HG03521 (cell line): ENCODE measurements around the gene C8A.

Experiments used
- ATAC-seq: cut with Tn5 transposase; IDR thresholded peaks from one replicate; pipeline ENCODE4 v1.9.1; 2021; ENCODE audit warnings: mild to moderate bottlenecking, moderate library complexity; ENCODE audit not compliant: unreplicated experiment

The C8A gene

DNA sequence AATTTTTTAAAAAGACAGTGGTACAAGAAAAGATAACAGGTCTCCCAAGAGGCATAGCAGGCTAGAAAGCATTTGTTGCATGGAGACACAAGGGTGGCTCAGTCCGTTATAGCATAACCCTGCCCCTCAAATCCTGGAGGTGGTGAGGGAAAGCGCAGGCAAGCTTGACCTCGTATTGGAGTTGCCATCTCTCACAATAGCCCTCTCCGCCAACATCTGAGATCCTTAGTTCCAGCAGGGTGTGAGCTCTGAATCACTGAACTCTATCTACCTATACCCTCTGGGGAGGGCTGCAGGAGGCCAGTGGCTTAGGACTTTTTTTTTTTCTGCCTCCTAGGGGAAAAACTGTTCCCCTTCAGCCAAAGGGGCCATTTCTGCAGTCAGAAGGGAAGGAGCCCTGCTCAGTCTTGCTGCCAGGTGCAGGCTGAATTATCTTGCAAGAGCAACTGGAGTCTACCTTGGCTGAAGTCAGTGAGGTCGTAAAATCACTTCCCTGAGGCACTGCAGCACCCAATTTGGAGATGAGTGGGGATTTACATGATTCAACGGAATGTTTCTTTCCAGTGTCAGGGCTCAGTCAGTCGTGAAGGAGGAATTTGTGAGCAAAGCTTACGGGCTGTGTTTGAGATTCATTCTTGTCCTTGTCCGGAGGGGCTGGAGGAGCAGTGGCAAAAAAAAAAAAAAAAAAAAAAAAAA lies 17.2 kb upstream of the C8A start:
- no peak for ATAC-seq

- no peak for ATAC-seq
Observed at GRCh38 chr1:56838759-56839158, 15.8 kb upstream of the C8A start.

GRCh38 chr1:56843544-56843943 lies 11.1 kb upstream of the C8A start:
- ATAC-seq: no peak

- no peak for ATAC-seq
Observed at GRCh38 chr1:56844545-56845136, 10.0 kb upstream of the C8A start.

GRCh38 chr1:56845343-56845742 lies 9.3 kb upstream of the C8A start:
- ATAC-seq: no peak

DNA sequence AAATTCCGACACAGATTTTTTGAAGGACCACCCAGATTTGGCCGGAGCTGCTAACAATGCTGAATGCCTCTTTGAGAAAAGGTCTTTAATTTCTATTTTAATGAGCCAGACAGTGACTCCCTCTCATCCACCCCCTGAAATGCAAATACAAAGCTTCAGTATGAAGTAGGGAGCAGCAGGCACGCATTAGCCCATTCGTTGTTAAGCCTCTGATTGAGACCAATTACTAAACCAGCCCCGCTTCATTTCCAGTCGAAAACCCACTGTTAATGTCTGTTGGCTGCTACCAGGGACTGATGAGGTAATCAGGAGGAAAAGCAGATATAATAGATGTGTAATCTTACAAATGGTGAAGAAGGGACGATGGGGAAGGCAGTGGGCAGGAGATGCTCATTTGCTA lies 4.8 kb upstream of the C8A start:
- ATAC-seq: no peak

DNA sequence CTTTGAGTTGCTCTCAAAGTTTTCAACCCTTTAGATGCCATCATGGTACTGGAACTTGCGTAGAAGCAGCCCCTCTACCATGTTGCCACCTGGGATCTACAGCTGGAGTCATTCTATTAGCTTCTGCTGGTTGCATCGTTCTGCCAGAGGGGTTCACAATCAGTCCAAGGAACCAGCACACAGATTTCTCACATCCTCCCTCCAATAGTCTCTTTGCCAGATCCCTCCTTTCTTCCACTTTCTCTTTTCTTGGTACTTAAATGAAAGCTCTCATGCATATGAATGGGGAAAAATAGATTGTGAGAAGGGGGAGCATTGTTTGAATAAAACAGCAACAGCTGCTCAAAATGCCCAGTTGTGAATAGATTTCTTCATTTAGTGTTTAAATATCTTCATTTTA lies 4.2 kb upstream of the C8A start:
- ATAC-seq: no peak

DNA sequence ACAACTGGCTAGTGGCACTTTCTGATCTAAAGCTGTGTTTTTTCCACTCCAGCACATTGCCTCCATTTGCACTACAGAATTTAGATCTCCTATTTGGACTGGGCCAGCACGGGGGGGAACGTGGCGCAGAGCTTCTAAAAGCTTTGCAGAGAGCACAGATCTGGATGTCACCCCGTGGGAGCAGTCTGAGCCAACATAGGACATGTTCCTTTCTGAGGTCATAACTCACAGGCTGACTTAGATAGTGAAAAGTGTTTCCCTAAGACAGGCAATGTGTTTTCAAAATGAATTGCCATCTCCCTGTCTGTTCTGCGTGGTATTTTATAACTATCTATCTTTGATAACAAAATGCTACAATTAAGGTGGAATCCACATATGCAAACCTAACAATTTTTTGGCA lies 3.7 kb upstream of the C8A start:
- no peak for ATAC-seq

DNA sequence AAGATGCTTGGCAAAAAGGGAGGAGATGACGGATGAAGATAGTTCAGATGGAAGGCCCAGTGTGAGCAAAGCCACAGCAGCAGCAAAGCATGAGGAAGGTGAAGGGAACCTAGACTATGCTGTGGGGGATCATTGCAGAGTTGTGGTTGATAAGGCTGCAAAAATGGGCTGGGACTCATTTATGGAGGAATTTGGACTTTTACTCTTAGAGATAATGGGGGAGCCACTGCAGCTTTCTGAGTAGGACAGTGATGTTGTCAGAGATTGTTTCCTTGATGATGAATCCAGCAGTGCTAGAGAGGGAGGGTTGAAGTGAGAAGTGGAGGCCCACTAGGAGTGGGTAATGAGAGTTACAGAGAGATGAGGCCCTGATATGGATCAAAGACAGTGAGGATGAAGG lies 2.1 kb upstream of the C8A start:
- no peak for ATAC-seq

DNA sequence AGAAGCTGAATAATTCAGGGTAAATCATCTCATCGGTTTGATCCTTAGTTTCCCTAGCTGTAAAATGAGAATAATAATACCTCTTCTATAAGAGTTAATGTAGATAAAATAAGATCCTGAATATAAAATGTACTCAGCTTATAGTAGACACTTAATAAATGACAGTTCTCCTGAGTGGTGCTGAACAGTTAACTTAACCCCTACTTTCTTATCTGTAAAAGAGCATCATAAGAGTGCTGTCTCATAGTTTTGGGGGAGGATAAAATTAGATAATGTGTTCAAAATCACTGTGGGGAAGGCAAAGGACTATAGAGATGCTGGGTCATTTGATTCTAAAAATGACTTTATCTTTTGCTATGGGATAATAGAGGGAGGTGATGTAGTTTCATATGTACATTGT lies 593 bp downstream of the C8A start:
- ATAC-seq: no peak

GRCh38 chr1:56856186-56856585 lies 1.6 kb downstream of the C8A start:
- ATAC-seq: no peak

GRCh38 chr1:56859287-56859686 lies 4.7 kb downstream of the C8A start:
- no peak for ATAC-seq

DNA sequence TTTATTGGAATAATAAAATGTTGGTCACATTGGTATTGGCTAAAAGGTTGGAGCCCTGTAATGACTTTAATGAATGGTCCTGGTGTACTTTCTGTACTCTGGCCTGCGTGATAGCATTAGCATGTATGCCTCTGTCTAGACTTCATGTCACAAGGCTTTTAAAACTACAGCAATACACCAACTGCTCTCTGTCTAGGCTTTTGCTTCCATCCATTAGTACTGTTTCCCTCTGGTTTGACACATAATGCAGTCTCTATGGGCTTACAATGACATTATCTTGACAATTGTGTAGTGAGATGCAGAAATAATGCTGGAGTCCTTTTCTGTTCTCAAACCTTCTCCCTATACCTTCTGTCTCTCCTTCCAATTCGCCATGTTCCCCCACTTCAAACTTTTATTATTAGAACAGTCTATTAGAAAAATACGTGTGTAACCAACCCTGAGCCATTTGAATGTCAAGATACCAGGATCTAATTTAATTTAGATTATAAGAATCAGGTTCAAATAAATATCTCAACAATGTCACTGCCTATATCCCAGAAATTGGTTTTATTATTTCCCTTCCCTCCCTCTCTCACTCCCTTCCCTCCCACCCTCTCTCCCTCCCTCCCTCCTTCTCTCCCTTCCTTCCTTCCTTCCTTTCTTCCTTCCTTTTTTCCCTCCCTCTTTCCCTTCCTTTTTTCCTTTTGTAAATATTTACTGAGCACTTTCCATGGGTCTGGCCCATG lies 8.8 kb downstream of the C8A start:
- ATAC-seq: no peak

- ATAC-seq: no peak
Observed at GRCh38 chr1:56864430-56864829, 9.8 kb downstream of the C8A start.

DNA sequence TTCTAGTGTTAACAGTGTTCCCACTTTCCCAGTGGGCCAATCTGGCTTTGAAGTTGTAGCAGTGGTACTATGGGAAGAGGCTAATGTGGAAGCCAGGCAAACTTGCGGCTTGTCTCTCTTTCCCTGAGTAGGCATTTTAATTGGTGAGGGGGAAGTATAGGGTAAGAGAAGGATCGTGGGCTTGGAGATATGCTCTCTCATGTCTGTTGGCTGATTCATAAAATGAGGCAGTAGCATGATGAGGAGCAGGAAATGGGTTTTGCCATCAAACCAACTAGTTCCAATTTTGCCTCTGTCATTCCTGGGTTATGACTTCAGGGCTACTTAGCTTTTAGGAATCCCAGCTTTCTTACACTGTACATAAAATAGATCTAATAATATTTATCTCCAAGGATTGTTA lies 12.1 kb downstream of the C8A start:
- no peak for ATAC-seq

- ATAC-seq: no peak
Observed at GRCh38 chr1:56867491-56867890, 12.9 kb downstream of the C8A start.

DNA sequence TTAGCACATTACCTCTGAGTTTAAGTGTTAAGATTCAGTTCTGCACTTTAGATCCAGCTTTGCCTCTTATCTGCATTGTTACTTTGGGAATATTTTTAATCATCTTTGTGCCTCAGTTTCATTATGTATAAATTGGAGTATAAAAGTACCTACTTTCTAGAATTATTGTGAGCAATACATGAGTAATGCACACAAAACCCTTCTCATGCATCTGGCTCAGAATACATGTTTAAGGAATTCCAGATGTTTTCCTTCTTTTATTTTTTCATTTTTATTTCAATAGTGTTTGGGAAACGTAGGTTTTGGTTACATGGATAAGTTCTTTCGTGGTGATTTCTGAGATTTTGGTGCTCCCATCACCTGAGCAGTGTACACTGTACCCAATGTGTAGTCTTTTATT lies 14.2 kb downstream of the C8A start:
- ATAC-seq: no peak

DNA sequence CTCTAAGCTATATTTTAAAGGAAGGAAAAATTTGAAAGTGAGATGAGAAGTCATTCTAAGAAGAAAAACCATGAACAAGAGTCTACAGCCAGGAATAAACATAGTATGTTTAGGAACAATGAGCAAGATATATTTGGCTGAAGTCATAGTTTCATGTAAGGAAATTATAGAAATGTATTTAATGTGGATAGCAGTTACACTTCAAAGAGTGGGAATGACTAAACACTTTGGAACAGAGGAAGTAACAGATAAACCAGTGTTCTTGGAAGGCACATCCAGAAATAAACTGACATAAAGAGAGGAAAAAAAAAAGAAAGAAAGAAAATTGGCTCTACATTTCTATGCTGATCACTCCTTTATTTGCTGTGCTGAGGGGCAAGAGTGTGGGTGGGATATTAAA lies 18.0 kb downstream of the C8A start:
- ATAC-seq: no peak

DNA sequence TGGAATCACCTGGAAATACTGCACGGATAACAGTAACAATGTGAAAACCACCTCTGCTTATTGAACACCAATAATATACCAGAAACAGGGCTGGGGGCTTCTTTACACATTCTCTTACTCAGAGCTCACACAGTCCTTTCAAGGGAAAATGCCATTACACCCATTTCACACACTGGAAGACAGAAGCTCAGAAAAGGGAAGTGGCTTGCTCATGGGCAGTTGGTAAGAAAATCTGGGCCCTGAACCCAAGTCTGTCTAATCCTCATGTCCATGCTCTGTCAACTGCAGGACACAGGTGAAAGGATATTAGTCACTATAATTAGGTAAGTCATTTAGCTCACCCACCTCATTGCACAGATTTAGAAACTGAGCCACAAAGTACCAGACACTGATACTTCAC lies 18.6 kb downstream of the C8A start:
- ATAC-seq: no peak

DNA sequence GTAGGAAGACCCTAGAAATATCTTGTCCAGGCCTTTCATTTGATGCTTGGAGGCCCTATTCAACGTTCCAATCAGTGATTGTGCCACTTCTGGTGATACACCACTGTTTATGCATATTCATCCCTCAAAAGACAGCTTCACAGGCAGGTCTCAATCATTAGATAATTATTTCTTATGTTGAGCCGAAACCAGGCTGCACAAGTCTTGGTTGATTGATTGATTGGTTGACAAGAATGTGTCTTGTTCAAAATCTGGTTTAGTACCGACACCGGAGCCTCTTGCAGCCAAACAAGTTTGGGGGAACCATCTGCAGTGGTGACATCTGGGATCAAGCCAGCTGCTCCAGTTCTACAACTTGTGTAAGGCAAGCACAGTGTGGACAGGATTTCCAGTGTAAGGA lies 20.1 kb downstream of the C8A start:
- no peak for ATAC-seq

GRCh38 chr1:56877973-56878372 lies 23.4 kb downstream of the C8A start:
- no peak for ATAC-seq

DNA sequence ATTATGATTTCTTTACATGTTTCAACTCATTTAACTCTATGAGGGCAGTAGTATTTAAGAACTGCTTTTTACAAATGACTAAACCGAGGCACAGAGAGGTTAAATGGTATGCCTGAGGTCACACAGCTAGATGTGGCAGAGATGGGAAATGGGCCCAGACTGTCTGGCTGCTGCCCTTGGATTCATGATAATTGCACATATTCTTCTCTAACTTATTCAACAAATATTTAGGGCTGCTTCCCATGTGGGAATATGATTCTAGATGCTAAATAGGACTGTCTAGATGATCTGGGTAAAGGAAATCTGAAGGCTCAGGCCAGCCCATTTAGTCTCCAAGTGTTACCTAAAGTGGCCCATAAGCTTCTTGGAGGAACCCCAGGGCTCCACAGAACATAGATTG lies 26.2 kb downstream of the C8A start:
- no peak for ATAC-seq
